GM18502 (cell line): Measurements from ENCODE around the gene FAM222A.

Experiments
- ATAC-seq: cut with Tn5 transposase; IDR thresholded peaks from one replicate; pipeline ENCODE4 v1.9.1; 2021; ENCODE audit warnings: mild to moderate bottlenecking; ENCODE audit not compliant: unreplicated experiment, poor library complexity

FAM222A gene

GRCh38 chr12:109723311-109723881, 9.8 kb downstream of the FAM222A start:
- ATAC-seq = no peak

GRCh38 chr12:109724321-109724892, 10.8 kb downstream of the FAM222A start:
- ATAC-seq = no peak

GRCh38 chr12:109725321-109726105, 11.9 kb downstream of the FAM222A start:
- no peak for ATAC-seq

GRCh38 chr12:109726106-109726497, 12.5 kb downstream of the FAM222A start:
- ATAC-seq = no peak

- ATAC-seq = no peak
Measured at GRCh38 chr12:109726511-109727038, 12.9 kb downstream of the FAM222A start.

- ATAC-seq = no peak
Measured at GRCh38 chr12:109727039-109727723, 13.6 kb downstream of the FAM222A start.

GRCh38 chr12:109727746-109728726, 14.4 kb downstream of the FAM222A start:
- ATAC-seq = no peak

- ATAC-seq = no peak
Measured at GRCh38 chr12:109728921-109729320, 15.3 kb downstream of the FAM222A start.

- ATAC-seq = no peak
Measured at GRCh38 chr12:109729371-109729781, 15.8 kb downstream of the FAM222A start.

GRCh38 chr12:109729801-109730200, 16.2 kb downstream of the FAM222A start:
- ATAC-seq = no peak

GRCh38 chr12:109730306-109731145, 16.9 kb downstream of the FAM222A start:
- no peak for ATAC-seq

- no peak for ATAC-seq
Measured at GRCh38 chr12:109731231-109731731, 17.7 kb downstream of the FAM222A start.

- no peak for ATAC-seq
Measured at GRCh38 chr12:109731806-109732205, 18.2 kb downstream of the FAM222A start.

GRCh38 chr12:109732321-109733305, 19.0 kb downstream of the FAM222A start:
- ATAC-seq = no peak

- ATAC-seq = no peak
Measured at GRCh38 chr12:109734219-109735000, 20.8 kb downstream of the FAM222A start.

GRCh38 chr12:109735051-109735521, 21.5 kb downstream of the FAM222A start:
- no peak for ATAC-seq
